GM19240 (cell line): Measurements from ENCODE around the gene PLEKHA1.

Source experiments
- DNase-seq: peaks from one replicate; pipeline ENCODE4 v3.0.0; 2011; ENCODE audit warnings: low spot score; ENCODE audit not compliant: insufficient read length

Gene PLEKHA1

DNA sequence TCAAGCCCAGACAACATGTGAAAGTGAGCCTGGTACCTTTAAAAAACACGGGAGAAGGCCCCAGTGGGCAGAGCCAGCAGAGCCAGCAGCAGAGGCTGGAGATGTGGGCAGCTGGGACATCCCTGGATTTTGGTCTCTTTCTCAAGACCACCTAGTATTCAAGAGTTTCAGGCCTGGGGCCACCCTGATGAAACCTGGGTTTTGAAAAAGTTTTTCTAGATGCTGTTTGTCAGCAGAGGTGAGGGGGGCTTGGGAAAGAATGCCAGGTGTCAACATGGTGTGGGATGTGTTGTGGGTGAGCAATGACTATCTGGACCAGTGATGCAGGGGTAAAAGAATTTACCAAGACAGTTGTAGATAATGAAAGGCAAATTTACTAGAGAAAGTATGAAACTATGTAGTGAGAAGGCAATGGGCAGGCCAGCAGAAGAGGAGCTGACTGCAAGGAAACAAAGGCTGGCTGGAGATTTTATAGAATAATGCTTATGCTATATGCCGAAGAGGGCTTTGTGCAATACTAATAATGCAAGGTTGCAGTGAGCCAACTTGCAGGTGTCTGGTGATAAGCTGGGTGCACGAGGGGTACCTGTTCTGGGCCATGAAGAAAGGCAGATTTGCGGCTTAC is 28.1 kb upstream of the PLEKHA1 start:
- no peak for DNase-seq

DNA sequence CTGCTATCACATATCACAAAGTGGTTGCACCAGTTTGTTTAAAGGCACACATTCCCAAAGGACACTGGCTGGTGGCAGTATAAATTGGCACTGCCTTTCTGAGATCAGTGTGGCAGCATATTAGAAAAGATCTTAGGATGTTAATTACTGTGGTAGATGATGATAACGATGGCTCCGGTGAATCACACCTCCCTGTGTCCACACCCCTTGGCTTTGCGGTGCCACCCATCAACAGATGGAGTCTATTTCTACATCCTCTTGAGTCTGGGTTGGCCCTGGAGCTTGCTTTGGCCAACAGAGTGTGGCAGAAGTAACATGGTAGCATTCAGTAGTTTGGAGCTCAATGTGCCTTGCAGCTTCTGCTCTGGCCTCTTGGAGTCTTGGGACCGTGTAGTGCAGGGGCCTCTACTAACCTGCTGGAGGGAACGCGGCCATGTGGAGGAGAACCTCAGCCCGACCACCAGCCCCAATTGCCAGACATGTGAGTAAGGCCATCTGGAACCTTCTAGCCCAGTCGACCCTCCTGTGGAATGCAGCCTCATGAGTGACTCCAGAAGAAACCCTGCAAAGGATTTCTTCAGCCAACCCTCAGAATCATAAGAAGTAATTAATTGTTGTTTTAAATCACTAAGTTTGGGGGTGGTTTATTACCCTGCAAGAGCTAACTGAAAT is 27.2 kb upstream of the PLEKHA1 start:
- no peak for DNase-seq

DNA sequence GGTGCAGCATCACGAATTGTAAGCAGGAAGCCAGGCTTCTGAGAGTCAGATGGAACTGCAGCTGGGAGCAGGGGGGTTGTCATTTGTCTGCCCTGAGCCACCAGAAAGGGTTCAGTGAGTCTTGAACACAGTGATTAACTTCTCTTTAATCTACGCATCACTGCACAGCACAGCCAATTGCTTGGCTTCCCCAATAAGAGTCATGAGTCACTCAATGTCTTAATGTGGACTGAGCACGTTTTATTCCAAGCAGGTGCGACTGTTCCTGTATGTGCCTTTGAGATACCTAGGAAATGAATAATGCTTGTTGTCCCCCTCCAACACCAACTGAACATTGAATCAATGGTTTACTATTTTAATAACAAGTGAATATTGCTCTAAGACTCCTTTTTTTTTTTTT is 26.0 kb upstream of the PLEKHA1 start:
- no peak for DNase-seq

DNA sequence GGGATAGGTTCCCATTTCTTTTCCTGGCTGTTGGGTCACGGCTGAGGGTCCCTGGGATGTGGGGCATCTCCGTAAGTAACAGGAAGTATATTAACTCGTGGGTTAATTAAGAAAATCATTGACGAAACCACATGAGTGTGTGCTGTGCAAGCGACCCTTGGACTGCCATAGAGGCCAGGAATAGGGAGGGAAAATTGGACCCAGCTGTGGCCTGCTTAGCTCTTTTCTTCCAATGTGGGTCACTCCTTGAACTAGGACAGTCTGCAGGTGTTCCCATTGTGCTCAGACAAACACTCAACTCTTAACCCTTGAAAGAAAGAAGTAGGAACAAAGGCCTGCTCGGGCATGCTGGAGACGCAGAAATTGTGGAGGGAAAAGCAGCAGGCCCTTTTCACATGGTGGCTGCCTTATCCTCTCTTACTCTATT is 25.6 kb upstream of the PLEKHA1 start:
- no peak for DNase-seq

DNA sequence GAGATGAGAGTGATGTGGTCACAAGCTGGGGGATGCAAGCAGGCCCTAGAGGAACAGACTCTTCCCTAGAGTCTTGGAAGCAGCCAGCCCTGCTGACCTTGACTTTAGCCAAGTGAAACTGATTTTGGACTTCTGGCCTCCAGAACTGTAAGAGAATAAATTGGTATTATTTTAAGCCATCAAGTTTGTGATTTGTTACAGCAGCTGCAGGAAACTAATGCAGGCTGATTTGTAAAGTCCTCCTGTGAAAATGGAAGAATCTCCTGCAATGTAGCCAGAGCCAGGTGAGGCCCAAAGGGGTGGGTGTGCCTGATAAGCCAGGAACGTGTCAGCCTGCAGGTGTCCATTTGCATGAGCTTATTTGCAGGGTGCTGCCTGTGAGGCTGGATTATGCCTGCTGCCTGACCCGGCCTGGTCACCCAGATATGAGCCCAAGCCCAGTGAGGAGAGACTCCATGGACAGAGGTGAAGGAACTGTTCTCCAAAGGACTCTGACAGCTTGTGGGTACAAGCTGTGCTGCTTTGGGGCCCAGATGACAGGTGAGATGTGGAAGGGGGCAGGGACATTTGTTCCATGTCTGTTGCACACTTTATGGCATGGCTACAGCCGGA is 24.6 kb upstream of the PLEKHA1 start:
- DNase-seq, result no peak

DNA sequence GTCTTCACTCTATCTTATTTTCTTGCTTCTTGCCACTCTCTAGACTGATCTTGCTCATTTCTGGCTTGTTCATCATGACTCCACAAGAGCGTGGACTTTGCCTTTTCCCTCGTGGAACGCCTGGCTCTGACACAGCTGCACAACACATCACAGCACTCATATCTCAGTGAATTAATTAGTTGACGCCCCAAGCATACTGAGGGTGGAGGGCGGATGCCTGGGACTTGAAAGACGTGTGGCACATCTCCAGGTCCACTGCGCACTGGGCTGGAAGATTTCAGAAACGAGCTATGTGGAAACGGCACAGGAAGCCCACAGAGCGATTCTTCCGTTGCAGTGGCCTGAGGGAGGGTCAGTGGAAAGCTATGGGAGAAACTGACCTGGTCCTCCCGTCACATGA is 23.6 kb upstream of the PLEKHA1 start:
- no peak for DNase-seq

DNA sequence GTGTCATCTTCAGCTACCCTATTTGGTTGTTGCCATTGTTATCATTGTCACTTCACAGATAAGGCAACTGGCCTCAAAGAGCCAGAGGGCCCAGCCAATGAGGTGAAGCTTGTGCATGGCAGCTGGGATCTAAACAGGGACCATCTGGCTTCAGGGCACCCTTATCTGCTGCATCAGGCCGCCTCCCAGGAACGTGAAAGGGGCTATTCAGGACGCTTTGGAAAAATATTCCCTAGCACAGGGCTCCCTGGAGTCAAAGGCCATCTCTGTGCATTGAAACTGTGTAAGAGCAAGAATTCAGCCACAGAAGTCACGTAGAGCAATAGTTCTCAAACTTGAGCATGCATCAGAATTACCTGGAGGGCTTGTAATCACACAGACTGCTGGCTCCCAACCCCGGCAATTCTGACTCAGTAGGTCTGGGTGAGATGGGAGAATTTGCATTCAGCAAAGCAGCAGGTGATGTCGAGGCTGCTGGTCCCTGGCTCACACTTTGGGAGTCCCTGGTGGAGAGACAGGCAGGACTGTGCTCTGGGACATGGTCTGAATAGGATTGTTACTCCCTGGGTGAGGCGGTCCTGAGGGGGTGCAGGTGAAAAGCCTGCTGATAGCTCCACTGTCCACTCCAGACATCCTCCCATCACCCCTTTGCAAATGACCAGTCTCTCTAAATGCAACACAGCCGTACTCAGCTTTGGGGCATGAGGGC is 21.5 kb upstream of the PLEKHA1 start:
- no peak for DNase-seq

DNA sequence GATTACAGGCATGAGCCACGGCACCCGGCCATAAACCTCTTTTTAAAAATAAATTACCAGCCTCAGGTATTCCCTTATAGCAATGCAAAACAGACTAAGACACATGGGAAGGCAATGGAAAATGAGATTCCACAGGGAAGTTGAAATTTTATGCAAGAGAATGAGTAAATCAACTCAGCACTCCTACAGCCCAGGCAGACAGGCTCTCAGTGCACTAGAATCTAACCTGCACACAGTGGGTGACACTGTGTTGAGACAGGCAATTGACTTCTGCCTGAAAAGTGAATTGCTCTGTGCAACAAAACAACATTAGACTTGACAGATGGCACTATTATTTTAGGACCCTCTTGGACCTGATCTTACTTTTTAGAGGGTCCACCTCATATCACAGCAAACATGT is 20.1 kb upstream of the PLEKHA1 start:
- DNase-seq, result no peak

DNA sequence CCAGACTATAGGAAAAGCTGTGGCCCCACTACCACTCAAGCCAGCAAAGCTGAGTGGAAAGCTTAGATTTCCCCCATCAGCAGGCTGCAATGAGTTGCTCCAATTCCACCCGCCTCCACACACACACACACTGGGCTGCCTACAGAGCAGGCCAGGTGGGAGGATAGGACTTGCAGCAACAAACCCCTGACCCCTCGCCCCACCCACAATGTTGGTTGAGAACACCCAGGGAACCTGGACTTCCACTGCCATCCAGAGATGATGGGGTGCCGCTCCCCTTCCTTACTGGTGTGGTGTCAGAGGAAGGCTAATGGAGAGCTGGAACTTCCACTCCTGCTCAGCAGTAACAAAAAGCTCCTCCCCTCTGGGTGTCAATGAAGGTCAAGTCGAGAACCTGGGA is 16.8 kb upstream of the PLEKHA1 start:
- no peak for DNase-seq

DNA sequence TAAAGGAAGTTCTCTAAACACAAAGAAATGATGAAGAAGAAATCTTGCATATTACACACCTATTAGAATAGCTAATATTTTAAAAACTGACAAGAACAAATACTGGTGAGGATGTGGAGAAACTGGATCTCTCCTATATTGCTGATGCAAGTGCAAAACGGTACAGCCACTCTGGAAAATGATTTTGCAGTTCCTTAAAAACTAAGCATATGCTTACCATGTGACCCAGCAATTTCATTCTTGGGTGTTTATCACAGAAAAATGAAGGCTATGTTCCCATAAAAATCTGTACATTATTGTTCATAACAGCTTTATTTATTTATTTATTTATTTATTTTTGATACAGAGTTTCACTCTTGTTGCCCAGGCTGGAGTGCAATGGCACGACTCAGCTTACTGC is 14.9 kb upstream of the PLEKHA1 start:
- no peak for DNase-seq

DNA sequence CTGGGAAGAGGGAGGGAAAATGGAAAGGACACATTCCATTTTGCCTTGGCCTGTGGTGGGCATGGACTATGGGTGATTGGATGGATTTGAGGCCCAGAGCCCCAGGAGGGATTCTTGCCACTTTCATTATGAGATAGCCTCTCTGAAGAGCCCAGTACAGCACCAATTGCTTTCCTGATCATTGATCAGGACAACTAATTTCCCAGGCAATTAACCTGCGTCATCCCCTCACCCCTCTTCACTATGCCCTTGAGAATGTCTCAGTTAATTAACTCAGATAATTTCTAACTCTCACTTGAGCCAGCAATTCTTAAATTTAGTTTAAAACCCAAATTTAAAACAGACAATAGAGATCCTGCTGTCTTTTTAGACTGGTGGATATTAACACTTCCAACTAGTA is 13.5 kb upstream of the PLEKHA1 start:
- no peak for DNase-seq

DNA sequence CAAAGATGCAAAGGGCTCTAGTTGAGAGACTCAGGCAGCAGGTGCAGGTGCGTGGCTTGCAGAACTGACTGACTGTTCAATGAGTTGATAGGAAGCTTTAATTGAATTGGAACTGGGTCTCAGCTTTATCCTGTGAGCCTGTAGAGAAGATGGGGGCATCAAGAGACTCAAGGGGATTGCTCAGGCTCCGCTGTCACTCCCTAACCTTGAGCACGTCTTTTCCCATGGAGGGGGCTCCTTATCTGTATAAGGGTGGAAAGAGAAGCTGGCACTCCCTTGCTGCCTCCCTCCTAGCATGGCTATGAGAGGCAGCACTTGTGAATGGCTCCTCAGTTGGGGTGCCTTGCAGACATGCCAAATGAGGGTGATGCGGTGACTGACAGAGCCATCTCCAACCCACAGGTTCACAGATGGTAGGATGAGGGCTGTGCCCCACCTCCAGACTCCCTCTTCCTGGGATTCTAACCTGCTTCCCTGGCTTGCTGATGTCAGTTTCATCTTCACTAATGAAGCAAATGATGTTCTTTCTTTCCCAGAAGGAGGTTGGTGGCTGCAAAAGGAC is 12.4 kb upstream of the PLEKHA1 start:
- DNase-seq, result no peak

DNA sequence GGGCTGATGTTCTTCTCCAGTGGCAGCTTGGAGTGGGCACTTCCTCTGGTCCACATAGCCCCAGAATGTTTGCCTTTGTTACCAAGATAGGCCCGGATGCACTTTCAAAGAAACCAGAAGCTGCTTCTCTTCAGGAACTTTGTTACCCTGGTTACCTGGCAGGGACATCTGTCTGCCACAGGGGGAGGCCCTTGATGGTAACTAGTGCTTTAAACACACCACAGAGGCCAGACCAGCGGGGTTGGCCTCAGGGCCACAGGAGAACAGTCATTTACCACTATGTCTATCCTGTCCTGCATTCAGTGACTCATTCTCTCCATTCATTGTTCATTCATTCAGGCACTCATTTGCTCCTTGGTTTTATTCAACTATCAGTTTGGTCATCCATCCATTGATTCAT is 11.9 kb upstream of the PLEKHA1 start:
- DNase-seq, result no peak

DNA sequence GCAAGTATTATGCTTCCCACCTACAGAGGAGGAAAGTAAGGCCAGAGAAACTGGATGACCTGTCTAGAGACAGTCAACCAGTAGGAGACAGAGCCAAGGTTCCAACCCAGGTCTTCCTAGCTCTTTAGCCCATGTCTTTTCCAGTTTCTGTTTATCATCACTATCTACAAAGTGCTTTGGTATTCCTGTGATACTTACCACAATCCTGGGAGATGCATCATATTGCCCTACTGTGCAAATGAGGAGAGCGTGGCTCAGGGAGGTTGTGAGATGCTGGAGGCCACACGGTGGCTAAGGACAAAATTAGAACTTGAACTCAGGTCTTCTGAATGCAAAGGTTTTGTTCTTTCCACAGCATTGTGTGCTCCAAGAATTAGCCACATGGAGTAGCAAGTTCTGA is 11.2 kb upstream of the PLEKHA1 start:
- no peak for DNase-seq

DNA sequence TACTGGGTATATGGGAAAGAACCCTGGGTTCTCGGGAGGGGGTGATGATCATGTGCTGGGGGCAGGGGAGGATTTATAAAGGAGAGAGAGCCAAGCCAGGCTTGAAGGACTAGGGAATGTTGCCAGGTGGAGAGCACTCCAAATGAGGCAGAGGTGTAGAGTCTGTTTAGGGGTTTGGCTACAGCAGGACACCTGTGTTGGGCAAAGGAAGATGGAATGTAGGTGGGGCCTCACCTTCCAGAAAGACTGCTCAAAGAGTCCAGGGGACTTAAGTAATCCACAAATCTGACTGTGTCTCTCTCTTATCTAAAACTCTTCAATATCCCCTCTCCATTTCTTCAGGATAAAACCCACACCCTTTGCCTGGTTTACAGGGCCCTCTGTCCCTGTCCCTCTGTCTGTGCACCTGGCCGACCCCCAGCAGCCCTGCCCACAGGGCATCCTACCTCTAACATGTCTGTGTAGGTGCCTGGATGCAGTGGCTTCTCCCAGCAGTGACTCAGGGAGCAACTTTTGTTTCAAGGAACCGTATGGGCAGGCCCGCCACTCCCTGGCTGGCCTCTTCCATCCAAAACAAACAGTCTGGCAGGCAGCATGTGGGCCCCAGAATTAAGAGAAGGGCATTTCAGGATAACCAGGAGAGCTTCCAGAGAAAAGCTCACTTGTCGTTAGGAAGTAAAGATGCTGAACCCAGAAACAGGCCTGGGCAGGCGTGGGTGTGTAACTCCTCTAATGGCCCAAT is 10.6 kb upstream of the PLEKHA1 start:
- DNase-seq, result no peak

DNA sequence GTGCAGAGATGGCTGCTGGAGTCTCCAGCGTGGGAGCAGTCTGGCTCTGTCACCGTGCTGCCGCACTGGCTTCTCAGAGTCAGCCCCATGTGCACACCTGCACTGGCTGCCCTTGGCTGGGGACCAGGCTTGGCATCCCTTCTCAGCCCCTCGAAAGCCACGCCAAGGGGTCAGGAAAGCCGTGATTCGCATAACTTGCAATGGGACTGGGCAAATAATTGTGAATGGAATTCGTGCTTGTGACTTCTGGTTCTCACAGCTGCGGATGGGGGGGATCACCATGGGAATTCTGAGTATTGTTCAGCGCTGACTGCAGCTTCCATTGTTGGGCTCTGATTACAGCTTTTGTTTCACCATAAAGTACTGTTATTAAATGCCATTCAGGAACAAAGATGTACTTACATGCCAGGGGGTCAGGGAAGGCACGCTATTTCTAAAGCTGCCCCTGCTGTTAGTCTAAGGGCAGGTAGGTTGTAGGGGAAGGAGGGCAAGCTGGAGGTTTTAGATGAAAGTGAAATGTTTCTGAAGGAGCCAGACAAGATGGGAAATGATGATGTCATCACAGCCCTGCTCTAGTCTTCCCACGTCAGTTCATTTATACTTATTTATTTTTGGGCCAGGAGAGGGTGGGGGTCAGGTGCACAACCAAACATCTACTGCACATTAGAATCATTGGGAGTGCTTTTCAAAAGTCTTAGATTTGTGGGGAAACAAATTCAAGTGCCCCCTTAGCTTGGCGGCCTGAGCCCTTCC is 5.8 kb upstream of the PLEKHA1 start:
- DNase-seq, result no peak

DNA sequence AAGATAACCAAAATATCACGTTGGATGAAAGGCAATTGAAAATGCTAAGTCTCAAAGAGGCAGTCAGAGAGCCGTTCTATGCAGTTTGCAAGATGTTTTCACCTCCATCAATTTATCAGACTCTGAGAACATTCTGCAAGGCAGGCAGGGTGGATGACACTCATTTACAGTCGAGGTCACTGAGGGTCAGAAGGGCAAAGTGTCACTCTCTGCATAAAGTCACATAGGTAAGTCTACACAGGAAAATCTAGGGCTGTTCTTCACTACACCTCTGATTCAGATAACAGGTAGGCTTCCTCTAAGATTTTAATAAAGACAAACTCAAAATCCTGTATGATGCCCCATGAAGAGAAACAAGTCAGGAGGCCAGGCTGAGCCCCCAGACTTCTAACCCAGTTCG is 1.4 kb upstream of the PLEKHA1 start:
- no peak for DNase-seq

DNA sequence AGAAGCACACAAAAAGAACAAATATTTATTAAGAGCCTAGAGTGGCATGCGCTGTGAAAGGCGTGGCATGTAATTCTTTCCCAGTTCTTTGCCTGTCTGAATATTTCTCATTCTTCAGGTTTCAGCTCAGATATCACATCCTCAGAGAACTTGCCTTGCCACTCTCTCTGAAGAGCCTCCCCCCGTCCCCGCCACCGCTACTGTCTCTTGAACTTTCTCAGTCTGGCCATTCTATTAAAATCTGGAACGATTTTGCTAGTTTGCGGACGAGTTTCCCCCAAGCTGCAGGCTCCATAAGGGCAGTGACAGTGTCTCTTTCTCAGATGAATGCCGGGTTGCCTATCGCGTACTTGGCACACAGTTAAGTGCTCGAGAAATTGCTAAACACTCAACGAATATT is 787 bp upstream of the PLEKHA1 start:
- DNase-seq, result no peak

DNA sequence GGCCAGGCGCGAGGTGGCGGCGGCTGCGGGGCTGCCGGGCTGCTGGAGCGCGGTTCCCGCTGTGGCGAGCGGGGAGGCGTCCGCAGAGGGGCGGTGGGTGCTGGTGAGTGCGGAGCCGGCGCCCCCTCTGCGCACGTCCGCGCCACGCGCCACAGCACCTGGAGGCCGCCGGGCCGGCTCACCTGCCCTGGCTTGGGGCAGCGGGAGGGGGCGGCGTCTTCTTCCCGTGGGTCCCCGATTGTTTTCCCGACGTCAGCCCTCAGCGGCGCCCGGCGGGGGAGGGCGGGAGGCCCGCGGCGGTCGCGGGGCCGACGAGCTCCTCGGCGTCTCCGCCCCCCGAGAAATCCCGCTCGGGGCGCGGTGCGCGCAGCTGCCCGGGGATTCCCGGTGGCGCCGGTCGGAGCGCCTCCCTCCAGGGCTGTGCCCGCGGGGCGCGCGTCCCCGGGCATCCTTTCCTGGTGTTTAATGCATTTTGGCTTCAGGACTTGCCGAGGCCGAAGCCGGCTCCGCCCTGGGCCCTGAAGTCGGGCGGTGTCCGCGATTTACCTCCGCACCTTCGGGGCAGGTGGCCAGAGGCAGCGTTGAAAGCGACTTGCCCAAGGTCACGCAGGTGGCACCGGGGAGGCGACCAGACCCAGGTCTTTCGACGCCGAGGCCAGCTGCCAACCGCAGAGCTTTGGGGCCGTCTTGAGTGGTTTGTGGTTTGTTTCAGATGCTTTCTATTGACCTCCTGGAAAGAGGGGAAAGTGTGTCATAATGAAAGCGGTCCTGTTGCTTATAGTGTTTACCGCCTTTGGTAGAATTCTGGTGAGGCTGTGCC is 561 bp downstream of the PLEKHA1 start:
- peak; percentile 30 for DNase-seq

DNA sequence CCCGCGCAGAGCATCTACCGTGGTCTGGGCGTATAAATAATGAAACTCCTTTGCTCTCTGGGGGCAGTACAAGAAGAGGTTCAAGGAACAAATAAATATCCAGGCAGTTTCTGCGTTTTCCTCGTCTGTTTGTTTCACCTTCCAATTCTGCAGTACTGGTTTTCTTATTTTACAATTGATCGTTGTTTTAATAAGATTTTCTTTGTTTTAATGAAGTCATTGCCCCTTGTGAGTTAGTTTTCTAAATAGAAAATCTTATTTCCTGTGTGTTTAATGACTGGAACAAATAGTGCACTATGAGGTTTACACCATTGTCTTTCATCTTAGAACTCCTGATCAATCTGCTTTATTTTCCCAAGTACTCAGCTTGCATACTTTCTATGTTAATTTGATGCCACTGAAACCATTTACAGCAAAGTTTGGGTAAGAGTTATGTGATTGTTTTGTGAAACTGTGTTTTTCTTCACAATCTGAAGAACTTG is 1.2 kb downstream of the PLEKHA1 start:
- no peak for DNase-seq
